Endothelial cell of umbilical vein (primary cell): Measurements from ENCODE around the gene FOXRED2. TPM values are rescaled to one million over a fixed set of nuclear protein-coding genes. Genes with fewer than 3 reads are reported as not detected.

Source experiments
- BruUV-seq: library from RNA; stranded (reverse); fragments of 400-500 nt; replicated peaks from 2 replicates; lab custom pipeline; 2021; lab: Mats Ljungman, UMichigan
- CTCF ChIA-PET: fragments of 300-600, 350-600 bp; sonication (Branson Sonifier 250); formaldehyde crosslinking; loops from one replicate; lab custom pipeline; 2021; ENCODE audit warnings: antibody characterized with exemption, inconsistent platforms; lab: Charles Lee
- POLR2A ChIA-PET: fragments of 300-600, 350-600 bp; sonication (Branson Sonifier 250); formaldehyde crosslinking; loops from one replicate; lab custom pipeline; 2021; ENCODE audit warnings: antibody characterized with exemption, inconsistent platforms; lab: Charles Lee
- DNase-seq: peaks from one replicate; pipeline ENCODE4 v3.0.0-alpha.2; 2011; ENCODE audit warnings: low read depth, low spot score
- FAIRE-seq: peaks from 2 replicates; lab custom pipeline; 2011; peaks lifted over from hg19 to GRCh38; lab: Jason Lieb, UNC
- H2AFZ ChIP-seq: 2 replicates; pipeline ENCODE4 v1.6.0; 2012; ENCODE audit warnings: low read depth, low read length, control low read depth, inconsistent platforms
- H3K27ac ChIP-seq: 2 replicates; pipeline ENCODE4 v1.5.1; 2011; ENCODE audit warnings: low read depth, mild to moderate bottlenecking, control low read depth, low read length, moderate library complexity; ENCODE audit not compliant: insufficient read depth
- H3K27me3 ChIP-seq, 2 experiments: 2 replicates each; pipeline versions ENCODE4 v1.6.0 to v1.6.1; 2011; ENCODE audit warnings: low read length in 2 of 2, mixed read lengths in 1 of 2; ENCODE audit not compliant: control insufficient read depth in 2 of 2, insufficient read depth in 2 of 2
- H3K36me3 ChIP-seq, 2 experiments: 2 replicates in 1 of 2; 3 replicates in 1 of 2; pipeline ENCODE4 v1.5.1; 2011; ENCODE audit warnings: low read length in 2 of 2, mild to moderate bottlenecking in 1 of 2, moderate library complexity in 1 of 2; ENCODE audit not compliant: control insufficient read depth in 2 of 2, insufficient read depth in 2 of 2; ENCODE audit errors: extremely low read depth in 1 of 2
- H3K4me1 ChIP-seq: 3 replicates; pipeline ENCODE4 v1.5.1; 2011; ENCODE audit warnings: mild to moderate bottlenecking, low read length; ENCODE audit not compliant: control insufficient read depth, insufficient read depth; ENCODE audit errors: extremely low read depth
- H3K4me2 ChIP-seq: 2 replicates; pipeline ENCODE4 v1.6.1; 2011; ENCODE audit warnings: low read length, control low read depth, mixed read lengths; ENCODE audit not compliant: insufficient read depth
- H3K4me3 ChIP-seq, 3 experiments: fragments of 200-600 bp in 1 of 3; sonication (generic), shearing (Covaris generic) in 1 of 3; replicated peaks in 1 of 3; 2 replicates each; pipeline ENCODE4 v1.5.1; 2011 to 2016; ENCODE audit warnings: control low read depth in 3 of 3, low read length in 3 of 3, mild to moderate bottlenecking in 2 of 3, inconsistent platforms in 1 of 3, low read depth in 1 of 3, moderate library complexity in 1 of 3; ENCODE audit not compliant: insufficient read depth in 1 of 3
- H3K79me2 ChIP-seq: 2 replicates; pipeline ENCODE4 v1.6.0; 2012; ENCODE audit warnings: low read length, inconsistent platforms; ENCODE audit not compliant: control insufficient read depth, insufficient read depth
- H3K9ac ChIP-seq: replicated peaks from 2 replicates; pipeline ENCODE3; 2011; ENCODE audit warnings: low read length, control low read depth; ENCODE audit not compliant: insufficient read depth; ENCODE audit errors: extremely low read depth
- H3K9me1 ChIP-seq: replicated peaks from 3 replicates; pipeline ENCODE4 v1.6.0; 2011; ENCODE audit warnings: mild to moderate bottlenecking, low read length; ENCODE audit not compliant: control insufficient read depth, insufficient read depth; ENCODE audit errors: extremely low read depth
- H3K9me3 ChIP-seq: replicated peaks from 2 replicates; pipeline ENCODE4 v1.5.1; 2012; ENCODE audit warnings: low read length, inconsistent platforms; ENCODE audit not compliant: control insufficient read depth, insufficient read depth
- H4K20me1 ChIP-seq: replicated peaks from 2 replicates; pipeline ENCODE3; 2011; ENCODE audit warnings: mild to moderate bottlenecking, low read length; ENCODE audit not compliant: control insufficient read depth, insufficient read depth; ENCODE audit errors: extremely low read depth
- CTCF ChIP-seq, 2 donors: IDR thresholded peaks; 1 replicate in 1 of 2; 2 replicates in 1 of 2; pipeline ENCODE4 v1.5.1; 2011; ENCODE audit warnings: low read length in 2 of 2, mild to moderate bottlenecking in 2 of 2, moderate library complexity in 2 of 2, control low read depth in 1 of 2, inconsistent platforms in 1 of 2, low read depth in 1 of 2; ENCODE audit not compliant: insufficient read depth in 1 of 2; ENCODE audit errors: extremely low read depth in 1 of 2
- EZH2 ChIP-seq: IDR thresholded peaks from 2 replicates; pipeline ENCODE4 v1.6.1; 2012; ENCODE audit warnings: borderline replicate concordance, low read depth, mild to moderate bottlenecking, moderate library complexity, low read length, inconsistent platforms; ENCODE audit not compliant: severe bottlenecking
- FOS ChIP-seq: IDR thresholded peaks from 2 replicates; pipeline ENCODE4 v1.6.1; 2011; ENCODE audit warnings: mild to moderate bottlenecking, low read length, moderate library complexity, borderline replicate concordance; ENCODE audit not compliant: insufficient read depth
- GATA2 ChIP-seq: IDR thresholded peaks from 2 replicates; pipeline ENCODE4 v1.7.0; 2011; ENCODE audit warnings: low read depth, mild to moderate bottlenecking, moderate library complexity, mixed read lengths, low read length; ENCODE audit not compliant: insufficient read length, insufficient read depth
- MAX ChIP-seq: IDR thresholded peaks from 2 replicates; pipeline ENCODE4 v1.6.1; 2011; ENCODE audit not compliant: insufficient read depth, insufficient read length
- MYC ChIP-seq: IDR thresholded peaks from one replicate; pipeline ENCODE4 v1.6.1; 2011; ENCODE audit warnings: mild to moderate bottlenecking, low read depth, low read length
- POLR2AphosphoS5 ChIP-seq: IDR thresholded peaks from 2 replicates; pipeline ENCODE4 v1.6.1; 2012; ENCODE audit warnings: low read depth, mild to moderate bottlenecking, control low read depth, low read length, moderate library complexity; ENCODE audit not compliant: insufficient read depth
- dilution Hi-C: fragments of 300-500 bp; cut with MboI; formaldehyde crosslinking; loops from one replicate; pipeline ENCODE4 v1.15.0; 2019; ENCODE audit warnings: low sequenced_read_pairs; ENCODE audit not compliant: extremely low pct_ligation_motif_present
- intact Hi-C: fragments of 100-400 bp; cut with micrococcal nuclease; formaldehyde crosslinking; loops from one replicate; pipeline ENCODE4 v1.10.0; 2022
- polyA plus RNA-seq, 4 experiments: library from polyadenylated mRNA; depleted of rRNA in 3 of 4; stranded (reverse) in 3 of 4; unstranded in 1 of 4; fragments of >200 nt; gene quantifications; 2 replicates each; pipeline versions ENCODE4 v1.2.1 to v1.2.3, GENCODE V29; 2011 to 2012; ENCODE audit warnings: missing spikeins in 1 of 4
- total RNA-seq: library from RNA; stranded (reverse); gene quantifications from 2 replicates; pipeline ENCODE4 v1.2.3, GENCODE V29; 2021

FOXRED2 gene
- total and polyA plus RNA-seq, 2 donors (not counting 3 experiments of a cell fraction or from before 2014, with no cell fraction given) = 8.4 to 20.4 TPM

GRCh38 chr22:36552289-36552688 lies 45.4 kb upstream of the FOXRED2 start:
- no TSS peak for BruUV-seq
- dilution Hi-C loops = no loop called here
- intact Hi-C loops = no loop called here

More at GRCh38 chr22:36552289-36552688, 45.4 kb upstream of the FOXRED2 start:
- POLR2A ChIA-PET = no interaction called here
- H3K27me3 ChIP-seq = peaks cover 4 to 7% of the 10 kb centered on the region in 2 experiments
- TF ChIP-seq CTCF (IDR thresholded peaks at IDR 0.05; ENCODE audit: extremely low read depth in 1 of 2, insufficient read depth in 1 of 2, low read depth in 1 of 2, low read length in 2 of 2) (no peak), MYC (no peak), FOS (no peak), GATA2 (no peak), EZH2 (no peak), MAX (no peak), POLR2AphosphoS5 (no peak)
- H3K9ac ChIP-seq = no peak overlapping the region
- no peak overlapping the region for H3K27ac ChIP-seq
- H3K4me2 ChIP-seq = no peak overlapping the region
- H3K9me1 ChIP-seq = no peaks in the 10 kb centered on the region
- CTCF ChIA-PET = interaction anchor here (1.0 to 2.8 kb wide), 5 partner anchors 15 to 473 kb away, joined by 3 to 13 read pairs (median 3); no protein-coding TSS in a partner anchor
- H3K4me3 ChIP-seq = no peak overlapping the region
- no peaks in the 10 kb centered on the region for H3K4me1 ChIP-seq
- H3K36me3 ChIP-seq = no peaks in the 10 kb centered on the region
- H3K79me2 ChIP-seq = no peaks in the 10 kb centered on the region
- no peak overlapping the region for H2AFZ ChIP-seq
- H4K20me1 ChIP-seq = no peaks in the 10 kb centered on the region
- H3K9me3 ChIP-seq = no peaks in the 10 kb centered on the region
- FAIRE-seq = no peak
- no peak for DNase-seq
